Stimulated activated CD8-positive, alpha-beta memory T cell treated with anti-CD3 and anti-CD28 coated beads, Interleukin-15, amount 100 ng/mL, for 24 hours (primary cell): ENCODE results near the gene CALD1.
A peak's percentile ranks its signal among the peaks of the same experiment; 100 is the strongest.
"Not testable (repeated sequence)": the region's sequence is repeated elsewhere in the genome, so short reads cannot be mapped to it uniquely, and the experiment has no call there.

ENCODE experiments used
- DNase-seq: peaks from one replicate; pipeline ENCODE4 v3.0.0-alpha.2; 2020; ENCODE audit warnings: low read depth

The CALD1 gene

DNA sequence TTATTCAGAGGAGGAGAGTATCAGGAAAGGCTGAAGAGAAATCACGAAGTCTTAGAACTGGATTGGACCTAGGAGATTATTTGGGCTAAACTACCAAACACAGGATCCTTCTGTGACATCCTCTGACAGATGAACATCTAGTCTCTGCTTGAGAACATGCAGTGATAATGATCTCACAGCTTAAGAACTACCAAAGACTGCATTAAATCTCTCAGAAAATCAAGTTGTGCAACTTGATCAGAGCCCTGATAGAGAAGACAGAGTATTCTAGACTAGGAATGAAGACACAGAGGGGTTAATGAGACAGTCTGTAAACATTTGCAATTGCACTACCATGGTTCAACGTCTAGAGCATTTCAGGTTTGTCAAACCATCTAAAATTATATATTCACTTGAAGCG lies 169.7 kb downstream of the CALD1 start:
- no peak for DNase-seq

DNA sequence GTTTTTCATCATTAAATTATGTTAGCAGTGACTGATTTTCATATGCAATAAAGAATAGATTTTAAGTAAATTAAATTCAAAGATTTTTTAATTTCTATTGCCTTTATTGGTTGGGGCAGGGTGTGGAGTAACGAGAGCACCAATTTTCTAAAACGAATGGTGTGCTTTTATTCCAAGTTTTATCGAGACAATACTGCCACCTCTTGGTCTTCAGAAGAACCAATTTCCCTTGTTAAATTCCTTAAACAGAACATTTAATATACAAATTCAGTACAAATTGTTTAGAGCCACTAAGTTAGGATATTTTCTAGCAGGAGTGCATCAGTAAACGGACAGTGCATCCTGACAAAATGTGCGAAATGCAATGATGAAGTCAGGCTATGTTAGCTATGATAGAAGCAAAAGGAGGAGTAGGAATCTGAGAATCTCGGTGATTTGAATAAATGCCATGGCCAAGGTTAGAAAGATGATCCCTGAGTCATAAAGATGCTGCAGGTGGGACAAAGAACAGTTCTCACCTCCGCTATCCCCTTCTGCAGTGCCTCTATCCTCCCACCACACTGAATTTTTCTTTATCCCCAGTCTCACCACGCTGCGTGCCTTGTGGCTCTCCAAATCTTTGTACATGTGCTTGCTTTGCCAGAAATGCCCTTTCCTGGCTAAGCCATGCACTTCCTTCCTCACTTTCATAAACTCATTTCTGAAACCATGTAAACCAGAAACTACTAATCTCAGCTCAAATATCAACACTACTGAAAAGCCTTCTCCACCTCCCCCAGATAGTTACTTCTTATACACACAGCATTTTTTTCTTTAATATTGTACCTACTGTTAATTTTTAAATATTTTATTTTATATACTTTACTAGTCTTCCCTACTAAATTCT lies 175.0 kb downstream of the CALD1 start:
- no peak for DNase-seq

DNA sequence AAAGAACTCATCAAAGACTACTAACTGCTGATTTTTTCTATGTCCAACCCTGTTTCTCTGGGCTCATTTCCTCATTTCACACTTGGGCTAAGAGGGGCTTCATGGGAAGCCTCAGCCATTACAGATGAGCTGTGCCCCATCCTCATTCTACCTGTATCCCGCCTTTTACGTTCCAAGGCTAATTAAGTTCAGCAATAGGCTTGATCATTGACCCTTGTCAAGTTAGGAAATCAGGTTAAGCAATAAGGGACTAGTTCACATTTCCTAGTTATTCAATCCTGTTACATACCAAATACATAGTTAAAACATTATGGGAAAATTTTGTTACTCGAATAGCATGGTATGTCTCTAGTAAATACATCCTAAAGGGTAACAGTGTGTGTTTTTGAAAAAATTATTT lies 177.6 kb downstream of the CALD1 start:
- DNase-seq = no peak

DNA sequence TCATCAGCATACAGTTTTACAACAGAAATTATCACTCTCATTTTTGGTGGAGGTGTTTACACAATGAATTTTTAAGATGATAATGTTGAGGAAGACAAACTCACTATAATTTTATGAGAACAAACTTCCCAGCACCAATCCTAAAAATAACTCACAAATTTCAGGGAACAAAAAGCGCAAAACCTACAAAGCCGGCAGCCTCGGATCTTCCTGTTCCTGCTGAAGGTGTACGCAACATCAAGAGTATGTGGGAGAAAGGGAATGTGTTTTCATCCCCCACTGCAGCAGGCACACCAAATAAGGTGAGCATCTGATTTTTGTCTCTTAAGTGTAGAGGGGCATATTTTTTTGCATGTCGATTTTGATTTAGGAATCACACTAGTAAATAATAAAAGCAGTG lies 180.4 kb downstream of the CALD1 start:
- DNase-seq = no peak

DNA sequence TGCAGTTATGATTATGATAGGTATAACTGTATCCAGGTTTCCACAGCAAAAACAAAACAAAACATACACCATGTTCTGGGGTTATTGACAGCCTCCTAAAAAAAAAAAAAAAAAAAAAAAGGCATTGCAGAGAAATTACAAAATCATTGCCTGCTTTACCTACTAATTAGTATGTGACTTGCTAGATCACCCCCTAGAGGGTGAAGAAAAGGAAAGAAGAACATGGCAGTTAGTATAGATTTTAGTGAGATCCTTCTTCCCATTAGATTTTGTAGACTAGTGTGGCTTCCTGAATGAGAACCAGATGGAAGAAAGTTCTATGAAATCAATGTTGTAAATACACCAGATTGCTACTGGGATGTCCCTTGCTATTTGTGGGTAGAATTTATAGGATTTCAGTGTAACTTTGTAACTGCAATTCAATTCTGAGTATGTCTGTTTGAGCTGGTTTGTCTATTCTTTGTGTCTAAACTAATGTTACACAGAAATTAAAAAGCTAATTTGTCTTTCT lies 182.9 kb downstream of the CALD1 start:
- no peak for DNase-seq

DNA sequence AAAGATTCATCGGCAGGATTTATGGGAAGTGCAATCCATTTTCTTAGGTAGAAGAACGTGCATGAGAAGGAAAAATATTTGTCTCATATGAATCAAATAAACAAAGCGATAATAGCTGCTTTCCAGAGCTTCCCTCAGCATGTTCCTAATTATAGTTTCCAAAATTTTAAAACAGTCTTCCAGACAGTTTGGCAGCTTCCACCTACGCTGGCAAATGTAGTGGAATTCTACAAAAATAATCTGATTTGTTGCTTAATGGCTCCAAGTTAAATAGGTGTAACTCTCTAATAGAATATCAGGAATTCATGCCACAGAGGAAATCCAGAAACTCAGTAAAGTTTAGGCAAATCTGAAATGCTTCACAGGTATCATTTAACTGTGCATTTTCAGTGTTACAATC lies 183.6 kb downstream of the CALD1 start:
- DNase-seq = no peak

DNA sequence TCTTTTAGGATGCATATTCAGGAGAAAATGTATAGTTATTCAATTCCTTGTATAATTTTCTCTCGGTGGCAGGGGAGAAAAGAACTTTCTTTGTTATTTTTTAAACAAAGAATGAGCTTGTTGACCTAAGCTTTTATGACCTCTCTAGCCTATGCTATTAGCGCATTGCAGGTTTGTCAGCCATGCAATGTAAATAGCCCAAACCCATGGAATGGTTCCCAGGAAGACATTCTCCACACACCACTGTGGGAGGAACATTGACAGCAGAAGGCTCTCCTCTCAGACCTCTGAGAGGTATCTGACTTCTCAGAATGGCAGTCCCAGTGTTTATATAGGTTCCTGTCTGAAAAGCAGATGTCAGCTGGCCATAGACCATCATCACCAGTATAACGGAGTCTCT lies 187.3 kb downstream of the CALD1 start:
- DNase-seq = no peak

DNA sequence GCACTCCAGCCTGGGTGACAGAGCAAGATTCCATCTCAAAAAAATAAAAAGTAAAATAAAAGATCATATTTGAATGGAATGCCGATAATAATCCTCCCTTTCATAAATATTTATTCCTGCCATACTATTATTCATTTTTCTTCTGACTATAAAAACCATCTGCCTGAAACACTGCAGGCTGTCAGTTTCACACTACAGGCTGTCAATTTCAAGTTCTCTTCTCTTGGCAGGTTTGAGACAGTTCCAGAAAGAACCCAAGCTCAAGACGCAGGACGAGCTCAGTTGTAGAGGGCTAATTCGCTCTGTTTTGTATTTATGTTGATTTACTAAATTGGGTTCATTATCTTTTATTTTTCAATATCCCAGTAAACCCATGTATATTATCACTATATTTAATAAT lies 188.7 kb downstream of the CALD1 start:
- no peak for DNase-seq

DNA sequence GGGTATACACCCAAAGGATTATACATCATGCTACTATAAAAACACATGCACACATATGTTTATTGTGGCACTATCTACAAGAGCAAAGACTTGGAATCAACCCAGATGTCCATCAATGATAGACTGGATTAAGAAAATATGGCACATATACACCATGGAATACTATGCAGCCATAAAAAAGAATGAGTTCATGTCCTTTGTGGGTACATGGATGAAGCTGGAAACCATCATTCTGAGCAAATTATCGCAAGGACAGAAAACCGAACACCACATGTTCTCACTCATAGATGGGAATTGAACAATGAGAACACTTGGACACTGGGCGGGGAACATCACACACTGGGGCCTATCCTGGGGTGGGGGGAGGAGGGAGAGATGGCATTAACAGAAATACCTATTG lies 202.2 kb downstream of the CALD1 start:
- not testable (repeated sequence) for DNase-seq

DNA sequence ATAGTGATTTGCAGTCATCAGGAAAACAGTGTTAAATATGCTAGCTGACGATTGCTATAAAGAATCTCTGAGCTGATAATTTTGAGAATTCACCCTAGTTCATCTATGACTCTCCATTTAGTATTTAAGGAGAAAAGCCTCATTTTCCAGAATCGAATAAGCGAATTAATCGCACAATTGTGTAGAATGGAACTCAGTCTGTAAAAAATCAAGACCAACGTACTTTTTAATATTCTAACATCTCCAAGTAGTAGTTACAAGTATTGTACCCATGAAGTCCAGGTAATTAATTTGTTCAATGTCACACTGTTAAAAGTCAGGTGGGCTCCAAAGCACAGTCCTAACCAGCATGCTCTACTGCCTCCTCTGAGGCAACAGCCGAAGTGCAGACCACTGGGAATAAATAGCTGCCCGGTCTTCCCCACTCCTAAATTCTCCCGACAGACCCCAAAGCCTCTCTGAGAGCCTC lies 206.5 kb downstream of the CALD1 start:
- no peak for DNase-seq

DNA sequence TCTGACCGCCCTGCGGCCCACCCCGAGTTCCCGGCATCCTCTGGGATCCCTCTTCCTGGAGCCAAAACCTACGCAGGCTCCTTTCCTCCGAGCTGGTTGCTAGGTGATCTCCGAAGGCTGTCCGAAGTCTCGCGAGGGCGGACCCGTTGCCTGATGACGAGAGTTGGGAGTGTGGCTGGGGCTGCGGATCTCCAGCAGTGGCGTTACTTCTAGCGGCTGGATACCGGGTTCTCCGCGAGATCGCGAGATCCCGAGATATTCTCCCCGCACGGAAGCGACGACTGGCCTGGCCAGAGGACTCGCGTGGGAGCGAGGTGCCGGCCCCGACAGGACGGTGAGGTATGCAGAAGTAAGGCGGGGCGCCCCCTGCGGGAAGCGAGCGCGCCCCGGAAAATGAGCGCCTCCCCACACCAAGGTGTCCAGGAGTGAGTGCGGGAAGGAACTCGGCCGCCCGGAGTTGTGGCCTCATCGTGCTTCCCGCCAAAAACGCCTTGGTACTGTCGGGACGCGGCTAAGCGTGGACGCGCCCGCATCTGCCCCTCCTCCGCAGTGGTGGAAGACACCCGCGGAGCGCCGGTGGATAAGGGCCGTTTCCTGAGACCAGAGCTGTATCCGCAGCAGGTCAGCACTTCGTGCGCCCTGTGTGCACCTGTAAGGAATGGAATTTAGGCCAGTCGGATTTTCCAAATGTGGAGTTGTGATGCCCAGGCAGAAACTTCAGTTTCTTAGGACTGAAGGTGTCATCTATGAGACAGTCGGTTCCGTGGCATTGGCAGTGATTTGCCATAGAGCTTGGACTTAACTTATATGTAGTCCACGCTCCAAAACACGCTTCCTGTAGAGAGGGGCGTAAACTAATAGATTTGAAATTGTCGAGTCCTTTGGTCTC lies 207.2 kb downstream of the CALD1 start, which contains the start of gene AGBL3:
Gene AGBL3, plus strand, starts transcription at position 146 of the 889 bp plus-strand sequence. CDS start 1,426 bp downstream, outside the sequence.
- peak; percentile 65 for DNase-seq

DNA sequence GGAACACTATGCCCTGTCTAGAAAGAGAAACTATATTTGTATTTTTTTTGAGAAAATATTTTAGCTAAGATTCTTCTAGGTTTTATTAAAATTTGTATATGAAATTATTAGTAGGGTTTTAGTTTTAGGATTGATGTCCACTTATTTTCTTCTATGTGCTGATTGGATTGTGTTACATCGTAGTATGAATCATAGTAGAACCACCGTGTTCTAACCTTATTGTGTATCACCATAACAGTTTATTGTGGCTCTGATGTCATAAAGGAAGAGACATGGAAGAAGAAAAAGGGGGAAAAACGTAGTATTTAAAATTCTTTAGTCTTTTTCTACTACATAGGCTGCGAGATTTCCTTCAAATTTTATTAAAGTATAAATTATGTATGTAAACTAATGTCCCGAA lies 208.7 kb downstream of the CALD1 start:
- DNase-seq = no peak

DNA sequence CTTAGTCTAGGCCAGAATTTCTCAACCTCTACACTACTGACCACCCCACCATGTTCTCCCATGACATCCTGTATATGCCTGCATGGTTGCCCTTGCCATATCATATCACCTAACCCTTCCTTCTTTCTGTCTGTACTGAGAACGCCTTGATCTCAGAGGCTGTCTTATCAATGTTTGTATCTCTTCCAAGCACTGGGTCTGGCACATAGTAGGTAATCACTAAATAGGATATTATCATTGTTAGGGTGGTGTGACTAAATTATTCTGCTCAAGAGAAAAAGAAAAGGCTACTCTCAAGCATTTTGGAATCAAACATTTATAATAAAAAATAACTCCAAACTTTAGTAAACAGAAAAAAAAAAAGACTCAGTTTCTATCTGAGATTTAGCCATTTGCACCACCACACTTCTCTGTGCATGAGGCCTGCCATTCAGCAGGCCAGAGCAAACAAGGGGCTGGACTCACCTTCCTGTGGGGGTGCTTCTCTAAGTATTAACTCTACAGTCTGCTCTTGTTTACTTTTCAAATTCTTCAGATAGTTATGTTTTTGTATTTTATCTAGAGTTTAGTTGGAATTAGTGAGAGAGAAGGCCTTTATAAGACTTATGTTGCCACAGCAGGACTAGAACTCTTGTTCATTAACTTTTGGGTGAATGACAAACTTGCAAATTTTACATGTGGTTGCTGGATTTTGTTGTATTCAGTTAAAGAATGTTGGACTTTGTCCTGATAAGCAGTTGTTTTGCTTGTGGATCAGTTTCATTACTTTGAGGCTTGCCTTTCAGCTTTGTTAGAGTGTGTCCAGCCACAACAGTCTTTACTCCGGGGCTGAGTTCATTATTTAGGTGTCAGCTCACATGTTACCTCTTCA lies 212.3 kb downstream of the CALD1 start:
- no peak for DNase-seq

DNA sequence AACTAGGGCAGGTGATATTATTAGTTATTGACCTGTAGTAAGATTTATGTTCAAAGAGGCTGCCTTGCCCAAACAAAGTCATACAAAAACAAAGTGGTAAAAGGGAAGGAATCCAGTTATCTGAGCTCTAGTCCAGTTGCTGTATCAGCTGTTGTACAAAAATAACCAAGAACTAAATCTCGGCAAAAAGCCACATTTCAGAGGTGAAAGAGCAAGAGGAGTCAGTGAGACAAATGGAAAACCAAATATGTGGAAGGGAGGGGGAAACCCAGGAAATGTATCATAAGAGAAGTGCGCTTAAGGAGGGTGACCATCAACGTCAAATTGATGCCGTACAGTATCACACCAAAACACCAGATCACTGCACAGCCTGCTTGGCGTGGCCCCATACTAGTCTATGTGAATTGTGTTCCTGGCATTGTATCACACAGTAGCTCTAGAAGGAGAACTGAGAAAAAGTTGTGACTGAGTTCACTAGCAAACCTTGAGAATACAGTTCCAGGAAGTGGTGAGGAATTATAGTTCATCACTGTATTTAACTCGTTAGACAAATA lies 213.3 kb downstream of the CALD1 start:
- no peak for DNase-seq

DNA sequence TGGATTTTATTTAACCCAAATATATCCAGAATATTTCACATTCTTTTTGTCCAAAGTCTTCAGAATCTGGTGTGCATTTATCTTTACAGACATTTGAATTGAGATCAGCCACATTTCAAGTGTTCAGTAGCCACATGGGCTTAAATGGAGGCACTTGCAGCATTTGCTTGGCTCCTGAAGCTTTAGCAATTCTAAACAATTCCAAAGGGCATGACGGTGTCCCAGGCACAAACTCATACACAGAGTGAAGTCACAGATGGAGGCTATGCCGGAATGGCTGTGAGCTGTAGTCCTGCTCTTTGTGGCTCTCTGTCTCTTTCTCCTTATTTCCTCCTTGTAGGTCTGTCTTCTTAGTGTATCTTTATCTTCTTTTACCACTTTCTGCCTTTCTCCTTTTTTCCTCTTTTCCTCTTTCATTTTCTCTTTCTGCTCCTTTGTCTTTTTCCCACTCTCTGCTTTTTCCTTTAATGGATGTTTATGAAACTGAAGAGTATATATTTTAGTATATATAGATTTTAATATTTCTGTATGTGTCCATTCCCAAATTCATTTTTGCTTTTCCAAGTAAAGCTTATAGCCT lies 214.5 kb downstream of the CALD1 start:
- DNase-seq = no peak

DNA sequence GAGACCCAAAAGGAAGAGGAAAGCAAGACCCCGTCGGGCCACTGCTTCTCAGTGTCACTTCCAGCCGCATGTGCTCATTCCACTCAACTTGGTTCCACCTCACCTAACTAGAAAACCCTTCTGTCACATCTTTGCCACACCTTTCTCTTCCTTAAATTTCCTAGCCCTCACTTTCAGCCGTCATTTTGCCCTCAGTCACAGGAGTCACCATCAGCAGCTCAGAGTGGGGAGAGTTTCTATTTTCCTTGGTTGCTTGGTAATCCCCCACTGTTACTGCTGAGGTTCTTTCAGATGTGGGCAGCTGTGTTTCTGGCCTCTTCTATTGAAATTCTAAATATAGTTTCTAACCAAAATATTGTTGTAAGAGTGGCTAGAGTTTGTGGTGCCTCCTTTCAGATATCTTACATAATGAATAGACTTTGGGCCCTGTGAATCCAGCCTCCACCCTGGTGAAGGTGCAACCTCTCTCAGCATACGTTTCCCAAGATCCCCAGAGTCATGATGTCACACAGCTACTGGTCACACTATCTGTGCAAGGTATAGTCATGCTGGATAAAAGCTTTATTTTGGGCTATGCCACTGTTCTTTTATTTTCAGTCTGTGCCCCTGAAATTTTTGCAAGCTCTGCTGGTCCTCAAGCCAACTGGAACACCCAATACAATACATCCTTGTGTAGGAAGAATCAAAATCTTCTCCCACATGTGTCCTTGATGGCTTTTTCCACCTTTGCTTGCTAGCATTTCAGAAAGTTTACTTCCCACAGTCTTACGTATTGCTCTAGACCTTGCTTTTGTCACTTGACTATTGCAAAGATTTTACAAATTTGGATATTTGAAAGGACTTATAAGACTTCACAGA lies 216.0 kb downstream of the CALD1 start:
- no peak for DNase-seq

DNA sequence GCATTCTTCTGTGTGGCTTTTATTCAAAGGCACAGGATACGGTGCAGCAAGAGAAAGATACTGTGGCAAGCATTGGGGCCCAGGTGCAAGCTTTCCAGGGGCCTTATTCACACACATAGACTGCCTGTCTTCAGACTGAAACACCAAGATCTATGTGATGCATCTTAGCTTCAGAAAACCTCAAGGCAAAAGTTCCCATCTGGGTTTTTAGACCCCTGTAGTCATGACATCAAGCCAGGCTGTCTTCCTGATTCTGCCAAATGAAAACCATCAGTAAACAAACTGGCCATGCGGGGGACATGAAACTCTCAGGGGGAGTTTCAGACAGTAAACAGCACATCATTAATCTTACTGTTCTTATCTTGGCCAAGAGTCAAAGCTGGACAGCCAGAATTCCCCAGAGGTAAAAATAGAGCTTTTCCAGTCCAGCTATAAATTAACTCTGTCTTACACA lies 216.7 kb downstream of the CALD1 start:
- DNase-seq = no peak

DNA sequence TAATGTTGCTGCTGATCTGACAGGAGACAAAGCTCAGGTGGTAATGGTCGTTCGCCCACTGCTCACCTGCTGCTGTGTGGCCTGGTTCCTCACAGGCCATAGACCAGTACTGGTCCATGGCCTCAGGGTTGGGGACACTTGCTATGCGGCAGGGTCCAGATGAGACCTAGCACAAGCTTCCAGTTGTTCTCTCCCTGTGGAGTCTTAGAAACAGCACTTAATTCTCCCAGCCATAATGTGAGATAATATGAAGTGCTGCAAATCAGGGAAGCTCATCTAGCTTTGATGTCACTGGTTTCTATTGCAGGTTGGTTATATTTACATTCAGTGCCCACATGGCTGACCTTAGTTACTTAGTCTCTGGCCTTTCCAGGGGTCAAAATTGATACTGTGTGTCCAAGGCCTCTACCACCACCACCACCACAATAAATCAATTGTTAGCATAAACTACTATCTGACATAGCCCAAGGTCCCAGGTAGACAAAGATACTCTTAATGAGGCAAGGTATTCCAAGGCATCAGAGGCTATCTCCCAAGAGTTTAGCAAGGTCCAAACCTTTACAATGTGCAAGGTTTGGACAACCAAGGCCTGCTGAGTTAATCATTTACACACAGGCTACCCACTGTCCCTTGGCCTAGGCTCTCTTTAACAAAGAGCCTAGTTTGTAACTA lies 217.9 kb downstream of the CALD1 start:
- DNase-seq = no peak

DNA sequence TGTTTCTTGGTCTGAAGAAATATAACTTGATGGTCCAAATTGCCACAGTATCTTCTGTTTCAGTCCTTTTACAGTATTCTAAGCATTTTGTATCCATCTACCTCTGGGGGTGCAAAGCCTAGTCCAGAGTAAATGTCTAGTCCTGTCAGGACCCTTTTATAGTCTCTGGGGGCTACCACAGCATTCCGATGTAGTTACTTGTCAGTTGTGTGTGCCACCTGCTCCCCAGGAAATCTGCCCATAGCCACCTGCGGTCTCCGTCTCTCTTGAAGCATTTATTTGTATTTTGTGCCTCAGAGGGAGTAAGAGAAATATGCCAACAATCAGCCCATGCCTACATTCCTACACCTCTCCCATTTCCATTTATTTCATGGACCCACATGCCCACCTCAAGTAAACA lies 219.7 kb downstream of the CALD1 start:
- DNase-seq = no peak
